OCI-LY3 (cell line): Measurements from ENCODE around the gene USP21.

Experiments used
- H2AFZ ChIP-seq: fragments of 200-600, 300-600 bp; shearing (Covaris generic); 2 replicates; pipeline ENCODE4 v1.6.0; 2014; ENCODE audit warnings: antibody characterized with exemption, low read depth, low read length
- H3K27ac ChIP-seq: fragments of 200-600, 300-600 bp; sonication (generic); 2 replicates; pipeline ENCODE4 v1.5.1; 2014; ENCODE audit warnings: mild to moderate bottlenecking, low read length, moderate library complexity, mixed read lengths
- H3K27me3 ChIP-seq: fragments of 200-600, 300-600 bp; sonication (generic); 2 replicates; pipeline ENCODE4 v1.6.1; 2014; ENCODE audit warnings: low read depth, low read length, mixed read lengths
- H3K36me3 ChIP-seq: fragments of 200-600, 300-600 bp; sonication (generic); replicated peaks from 2 replicates; pipeline ENCODE3; 2014; ENCODE audit warnings: low read depth, low read length, mixed read lengths
- H3K4me1 ChIP-seq: fragments of 300-600, 200-600 bp; sonication (generic); 2 replicates; pipeline ENCODE4 v1.6.1; 2014; ENCODE audit warnings: low read length, mixed read lengths
- H3K4me2 ChIP-seq: fragments of 200-600, 300-600 bp; sonication (generic); 2 replicates; pipeline ENCODE4 v1.6.1; 2014; ENCODE audit warnings: low read length, mixed read lengths
- H3K4me3 ChIP-seq: fragments of 300-600, 200-600 bp; sonication (generic); 2 replicates; pipeline ENCODE4 v1.5.1; 2014; ENCODE audit warnings: antibody characterized with exemption, mild to moderate bottlenecking, low read length, moderate library complexity
- H3K79me2 ChIP-seq: fragments of 300-600, 200-600 bp; shearing (Covaris generic); 2 replicates; pipeline ENCODE4 v1.6.1; 2014; ENCODE audit warnings: mild to moderate bottlenecking, low read length, mixed read lengths
- H3K9ac ChIP-seq: fragments of 300-600, 200-600 bp; shearing (Covaris generic); 2 replicates; pipeline ENCODE4 v1.6.0; 2014; ENCODE audit warnings: mild to moderate bottlenecking, low read length, moderate library complexity
- H3K9me3 ChIP-seq: fragments of 200-600, 300-600 bp; shearing (Covaris generic); 2 replicates; pipeline ENCODE4 v1.6.1; 2014; ENCODE audit warnings: low read length, mixed read lengths; ENCODE audit not compliant: insufficient read depth
- H4K20me1 ChIP-seq: fragments of 200-600, 300-600 bp; sonication (generic); 2 replicates; pipeline ENCODE4 v1.6.1; 2016; ENCODE audit warnings: low read length, mixed read lengths; ENCODE audit not compliant: insufficient read depth
- CTCF ChIP-seq: fragments of 200-600, 300-600 bp; sonication (generic); IDR thresholded peaks from 2 replicates; pipeline ENCODE4 v1.5.1; 2014; ENCODE audit warnings: antibody characterized with exemption, low read length, low read depth
- EZH2phosphoT487 ChIP-seq: fragments of 200-600 bp; shearing (Covaris generic); IDR thresholded peaks from 2 replicates; pipeline ENCODE4 v1.6.1; 2018; ENCODE audit warnings: antibody characterized with exemption, mixed run types, low read depth

USP21 gene

GRCh38 chr1:161207173-161207572 is 47.9 kb downstream of the USP21 start:
- Histone ChIP-seq H3K4me1 (peaks cover 10% of the 10 kb centered on the region), H3K27me3 (no peaks in the 10 kb centered on the region), H3K4me2 (no peak overlapping the region), H4K20me1 (no peaks in the 10 kb centered on the region), H3K79me2 (peaks cover 20% of the 10 kb centered on the region), H3K36me3 (peaks cover 63% of the 10 kb centered on the region), H2AFZ (no peak overlapping the region), H3K9me3 (no peaks in the 10 kb centered on the region), H3K27ac (no peak overlapping the region), H3K9ac (no peak overlapping the region), H3K4me3 (no peak overlapping the region)
- no peak for TF ChIP-seq CTCF
- no peak for TF ChIP-seq EZH2phosphoT487

GRCh38 chr1:161209790-161210409 is 50.6 kb downstream of the USP21 start:
- Histone ChIP-seq H4K20me1 (no peaks in the 10 kb centered on the region), H3K9ac (no peak overlapping the region), H3K4me3 (no peak overlapping the region), H3K79me2 (no peaks in the 10 kb centered on the region), H3K27ac (no peak overlapping the region), H3K4me1 (peaks cover 3% of the 10 kb centered on the region; the same call in 1 of the 2 replicates), H2AFZ (no peak overlapping the region), H3K9me3 (no peaks in the 10 kb centered on the region), H3K36me3 (peaks cover 71% of the 10 kb centered on the region), H3K27me3 (no peaks in the 10 kb centered on the region), H3K4me2 (no peak overlapping the region)
- TF ChIP-seq EZH2phosphoT487, result no peak
- peak; percentile 92 for TF ChIP-seq CTCF

GRCh38 chr1:161214369-161214768 is 55.1 kb downstream of the USP21 start:
- Histone ChIP-seq H3K9ac (no peak overlapping the region), H2AFZ (no peak overlapping the region), H3K4me2 (no peak overlapping the region), H3K27me3 (no peaks in the 10 kb centered on the region), H3K27ac (no peak overlapping the region), H3K79me2 (no peaks in the 10 kb centered on the region), H3K4me3 (no peak overlapping the region), H4K20me1 (no peaks in the 10 kb centered on the region), H3K4me1 (peaks cover 7% of the 10 kb centered on the region), H3K9me3 (no peaks in the 10 kb centered on the region), H3K36me3 (peaks cover 45% of the 10 kb centered on the region)
- TF ChIP-seq CTCF (no peak), EZH2phosphoT487 (no peak)

- no peak within 1 kb of the TSS for H3K4me2 ChIP-seq
- peaks cover 5% of the 10 kb centered on the region for H3K4me1 ChIP-seq
- no peak for TF ChIP-seq EZH2phosphoT487
- no peak for TF ChIP-seq CTCF
- H4K20me1 ChIP-seq, result no peaks in the 10 kb centered on the region
- no peaks in the 10 kb centered on the region for H3K79me2 ChIP-seq
- no peaks in the 10 kb centered on the region for H3K9me3 ChIP-seq
- no peak within 1 kb of the TSS for H2AFZ ChIP-seq
- no peak within 1 kb of the TSS for H3K27ac ChIP-seq
- peaks cover 41% of the 10 kb centered on the region for H3K36me3 ChIP-seq
- no peak within 1 kb of the TSS for H3K9ac ChIP-seq
- H3K27me3 ChIP-seq, result no peaks in the 10 kb centered on the region
- H3K4me3 ChIP-seq, result no peak within 1 kb of the TSS
These were observed 55.8 kb downstream of the USP21 start, which contains the start of gene FCER1G for GRCh38 chr1:161215076-161215475. TSS of gene FCER1G (plus strand) at chr1:161215295. CDS start at chr1:161215322, 27 bp downstream.
